DOHH2 (cell line): ENCODE results near the gene GNPAT.
A peak's percentile ranks its signal among the peaks of the same experiment; 100 is the strongest.

ENCODE experiments used
- EZH2phosphoT487 ChIP-seq: fragments of 200-600 bp; sonication (generic); IDR thresholded peaks from 2 replicates; pipeline ENCODE4 v1.6.1; 2017; ENCODE audit warnings: borderline replicate concordance, mild to moderate bottlenecking, antibody characterized with exemption, low read length, moderate library complexity, mixed read lengths
- TF ChIP-seq, protein P1 (sequence below): fragments of 200-600 bp; sonication (generic); IDR thresholded peaks from one replicate; pipeline ENCODE4 v1.5.1; 2014; ENCODE audit warnings: antibody characterized with exemption, mild to moderate bottlenecking, low read depth, low read length; ENCODE audit not compliant: poor library complexity, severe bottlenecking

DNA sequence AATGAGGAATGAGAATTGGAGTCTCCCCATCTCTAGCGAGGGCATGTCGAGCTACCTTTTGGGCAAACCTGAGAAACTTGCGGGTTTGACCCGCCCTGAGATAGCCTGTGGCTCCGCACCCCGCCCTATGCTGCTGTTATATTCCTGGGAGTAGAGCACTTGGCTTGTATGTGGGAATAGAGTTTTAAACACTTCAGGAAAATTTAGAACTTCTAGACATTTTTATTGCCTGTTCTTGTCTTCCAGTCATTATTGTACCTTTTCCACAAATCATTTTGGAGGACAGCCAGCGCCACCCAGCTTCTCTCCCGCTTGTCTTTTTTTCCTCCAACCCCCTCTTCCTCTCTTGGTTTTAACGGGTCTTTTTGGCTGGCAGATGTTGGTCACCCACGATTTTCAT is 738 bp downstream of the GNPAT start:
- TF ChIP-seq, protein P1, sequence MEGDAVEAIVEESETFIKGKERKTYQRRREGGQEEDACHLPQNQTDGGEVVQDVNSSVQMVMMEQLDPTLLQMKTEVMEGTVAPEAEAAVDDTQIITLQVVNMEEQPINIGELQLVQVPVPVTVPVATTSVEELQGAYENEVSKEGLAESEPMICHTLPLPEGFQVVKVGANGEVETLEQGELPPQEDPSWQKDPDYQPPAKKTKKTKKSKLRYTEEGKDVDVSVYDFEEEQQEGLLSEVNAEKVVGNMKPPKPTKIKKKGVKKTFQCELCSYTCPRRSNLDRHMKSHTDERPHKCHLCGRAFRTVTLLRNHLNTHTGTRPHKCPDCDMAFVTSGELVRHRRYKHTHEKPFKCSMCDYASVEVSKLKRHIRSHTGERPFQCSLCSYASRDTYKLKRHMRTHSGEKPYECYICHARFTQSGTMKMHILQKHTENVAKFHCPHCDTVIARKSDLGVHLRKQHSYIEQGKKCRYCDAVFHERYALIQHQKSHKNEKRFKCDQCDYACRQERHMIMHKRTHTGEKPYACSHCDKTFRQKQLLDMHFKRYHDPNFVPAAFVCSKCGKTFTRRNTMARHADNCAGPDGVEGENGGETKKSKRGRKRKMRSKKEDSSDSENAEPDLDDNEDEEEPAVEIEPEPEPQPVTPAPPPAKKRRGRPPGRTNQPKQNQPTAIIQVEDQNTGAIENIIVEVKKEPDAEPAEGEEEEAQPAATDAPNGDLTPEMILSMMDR = peak; percentile 48
- TF ChIP-seq EZH2phosphoT487 = no peak
